HG03066 (cell line): ENCODE results near the gene CDK12.

Source experiments
- ATAC-seq: cut with Tn5 transposase; IDR thresholded peaks from one replicate; pipeline ENCODE4 v1.9.1; 2021; ENCODE audit warnings: low read depth; ENCODE audit not compliant: unreplicated experiment

The CDK12 gene

GRCh38 chr17:39547713-39548478 is 86.6 kb downstream of the CDK12 start:
- no peak for ATAC-seq

GRCh38 chr17:39548494-39549225 is 87.4 kb downstream of the CDK12 start:
- no peak for ATAC-seq

- no peak for ATAC-seq
These were observed 88.7 kb downstream of the CDK12 start for GRCh38 chr17:39549747-39550573.

- ATAC-seq, result no peak
These were observed 90.6 kb downstream of the CDK12 start for GRCh38 chr17:39551879-39552278.

- no peak for ATAC-seq
These were observed 92.2 kb downstream of the CDK12 start for GRCh38 chr17:39553341-39553945.

GRCh38 chr17:39555368-39555767 is 94.1 kb downstream of the CDK12 start:
- ATAC-seq, result no peak

- ATAC-seq, result no peak
These were observed 95.1 kb downstream of the CDK12 start for GRCh38 chr17:39556423-39556822.

- no peak for ATAC-seq
These were observed 101.1 kb downstream of the CDK12 start for GRCh38 chr17:39562395-39562794.

GRCh38 chr17:39562976-39563375 is 101.7 kb downstream of the CDK12 start:
- no peak for ATAC-seq

GRCh38 chr17:39563476-39563875 is 102.2 kb downstream of the CDK12 start:
- ATAC-seq, result no peak

- ATAC-seq, result no peak
These were observed 103.0 kb downstream of the CDK12 start for GRCh38 chr17:39564211-39564848.

GRCh38 chr17:39566094-39566850 is 105.0 kb downstream of the CDK12 start:
- no peak for ATAC-seq

GRCh38 chr17:39568702-39569101 is 107.4 kb downstream of the CDK12 start:
- no peak for ATAC-seq

GRCh38 chr17:39569126-39569525 is 107.8 kb downstream of the CDK12 start:
- ATAC-seq, result no peak

- ATAC-seq, result no peak
These were observed 110.8 kb downstream of the CDK12 start for GRCh38 chr17:39572121-39572520.

- ATAC-seq, result no peak
These were observed 112.4 kb downstream of the CDK12 start for GRCh38 chr17:39573447-39574298.

- no peak for ATAC-seq
These were observed 114.9 kb downstream of the CDK12 start for GRCh38 chr17:39576187-39576586.

- no peak for ATAC-seq
These were observed 117.0 kb downstream of the CDK12 start for GRCh38 chr17:39578272-39578671.
